Measurements from ENCODE around the gene SELL. TPM values are rescaled to one million over a fixed set of nuclear protein-coding genes. Genes with fewer than 3 reads are reported as not detected.
"Not testable (repeated sequence)": the region's sequence is repeated elsewhere in the genome, so short reads cannot be mapped to it uniquely, and the experiment has no call there.

SELL gene
- total RNA-seq, 1 experiment from 2014 or later = 6.2 TPM

DNA sequence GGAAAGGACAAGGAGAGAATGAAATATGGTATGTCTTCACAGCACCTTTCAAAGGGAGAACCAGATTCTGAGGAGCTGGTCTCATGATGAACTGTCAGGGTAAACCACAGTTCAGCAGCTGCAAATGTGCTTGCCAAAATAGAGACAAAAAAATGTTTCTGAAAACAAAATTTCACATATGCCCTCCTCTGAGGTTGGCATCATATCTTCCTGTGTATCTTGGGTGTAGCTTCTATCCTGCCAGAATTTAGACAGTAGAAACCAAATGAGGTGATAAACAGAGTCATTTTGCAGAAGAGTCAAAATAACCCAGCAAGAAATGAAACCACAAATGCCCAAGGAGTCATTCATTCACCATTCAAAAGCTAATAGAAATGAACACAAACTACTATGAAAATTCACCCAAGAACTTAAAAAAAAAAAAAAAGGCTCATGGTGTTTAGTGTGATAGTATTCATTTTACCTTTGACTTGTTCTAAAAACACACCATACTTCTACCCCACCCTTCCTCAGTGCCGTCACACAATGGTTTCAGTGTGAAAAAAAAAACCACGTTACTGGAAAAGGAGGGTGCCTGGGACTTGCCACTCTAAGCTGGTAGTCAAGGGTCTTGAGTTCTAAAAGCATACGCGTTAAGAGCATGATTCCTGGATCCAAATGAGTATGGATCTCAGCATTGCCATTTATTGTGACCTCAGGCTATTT is 18.5 kb downstream of the SELL start:
- CTCF ChIA-PET = interaction anchor here (0.8 to 1.0 kb wide), 2 partner anchors 11 to 25 kb away, joined by 3 to 4 read pairs; no protein-coding TSS in a partner anchor
- H3K4me3 Mint-ChIP-seq (ENCODE audit: low read depth, unreplicated experiment) = no peak overlapping the region
- H3K36me3 Mint-ChIP-seq (ENCODE audit: insufficient read depth, unreplicated experiment) = no peaks in the 10 kb centered on the region
- intact Hi-C loops (cut with micrococcal nuclease; ENCODE audit: unreplicated experiment) = loop anchor here (5.0 to 10.0 kb wide), 2 partner anchors 91 to 228 kb away; no protein-coding TSS in a partner anchor
- no peaks in the 10 kb centered on the region for H3K9me3 Mint-ChIP-seq (ENCODE audit: low read depth, unreplicated experiment)
- no TSS peak for BruUV-seq (replicated peaks)
- DNase-seq = no peak
- no peak overlapping the region for H3K27ac Mint-ChIP-seq (ENCODE audit: unreplicated experiment)
- H3K27me3 Mint-ChIP-seq (ENCODE audit: unreplicated experiment) = no peaks in the 10 kb centered on the region
- peaks cover 34% of the 10 kb centered on the region for H3K4me1 Mint-ChIP-seq (ENCODE audit: low read depth, unreplicated experiment)
- TF ChIP-seq, protein P1, sequence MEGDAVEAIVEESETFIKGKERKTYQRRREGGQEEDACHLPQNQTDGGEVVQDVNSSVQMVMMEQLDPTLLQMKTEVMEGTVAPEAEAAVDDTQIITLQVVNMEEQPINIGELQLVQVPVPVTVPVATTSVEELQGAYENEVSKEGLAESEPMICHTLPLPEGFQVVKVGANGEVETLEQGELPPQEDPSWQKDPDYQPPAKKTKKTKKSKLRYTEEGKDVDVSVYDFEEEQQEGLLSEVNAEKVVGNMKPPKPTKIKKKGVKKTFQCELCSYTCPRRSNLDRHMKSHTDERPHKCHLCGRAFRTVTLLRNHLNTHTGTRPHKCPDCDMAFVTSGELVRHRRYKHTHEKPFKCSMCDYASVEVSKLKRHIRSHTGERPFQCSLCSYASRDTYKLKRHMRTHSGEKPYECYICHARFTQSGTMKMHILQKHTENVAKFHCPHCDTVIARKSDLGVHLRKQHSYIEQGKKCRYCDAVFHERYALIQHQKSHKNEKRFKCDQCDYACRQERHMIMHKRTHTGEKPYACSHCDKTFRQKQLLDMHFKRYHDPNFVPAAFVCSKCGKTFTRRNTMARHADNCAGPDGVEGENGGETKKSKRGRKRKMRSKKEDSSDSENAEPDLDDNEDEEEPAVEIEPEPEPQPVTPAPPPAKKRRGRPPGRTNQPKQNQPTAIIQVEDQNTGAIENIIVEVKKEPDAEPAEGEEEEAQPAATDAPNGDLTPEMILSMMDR (IDR thresholded peaks at IDR 0.05; ENCODE audit: unreplicated experiment) = no peak

DNA sequence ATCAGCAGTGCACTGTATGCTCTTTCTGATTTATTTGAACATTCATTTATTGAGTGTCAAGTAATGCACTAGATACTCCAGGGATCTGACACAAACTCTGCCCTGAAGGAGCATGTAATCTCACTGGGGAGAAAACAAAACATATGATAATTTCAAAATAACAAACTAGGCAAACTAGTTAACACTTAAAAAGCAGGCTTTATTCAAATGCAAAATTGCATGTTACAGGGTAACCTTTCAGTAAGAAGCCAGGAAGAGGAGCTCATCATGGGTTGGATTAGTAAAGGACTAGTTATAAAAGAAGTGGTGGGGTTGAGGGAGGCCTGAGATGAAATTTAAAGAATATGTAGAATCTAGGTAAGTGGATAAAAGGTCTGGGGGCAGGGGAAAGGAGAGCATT is 20.9 kb downstream of the SELL start:
- TF ChIP-seq, protein P1 (IDR thresholded peaks at IDR 0.05; ENCODE audit: unreplicated experiment) = no peak
- Mint-ChIP-seq H3K9me3 (ENCODE audit: low read depth, unreplicated experiment) (no peaks in the 10 kb centered on the region), H3K27ac (ENCODE audit: unreplicated experiment) (no peak overlapping the region), H3K27me3 (ENCODE audit: unreplicated experiment) (no peaks in the 10 kb centered on the region), H3K4me1 (ENCODE audit: low read depth, unreplicated experiment) (peaks cover 19% of the 10 kb centered on the region), H3K4me3 (ENCODE audit: low read depth, unreplicated experiment) (no peak overlapping the region), H3K36me3 (ENCODE audit: insufficient read depth, unreplicated experiment) (no peaks in the 10 kb centered on the region)
- no TSS peak for BruUV-seq (replicated peaks)
- intact Hi-C loops (cut with micrococcal nuclease; ENCODE audit: unreplicated experiment) = loop anchor here (5.0 to 10.0 kb wide), 2 partner anchors 88 to 226 kb away; no protein-coding TSS in a partner anchor
- DNase-seq = no peak
- CTCF ChIA-PET = interaction anchor here (0.6 to 1.1 kb wide), 2 partner anchors 9 to 10 kb away, joined by 3 read pairs; no protein-coding TSS in a partner anchor

DNA sequence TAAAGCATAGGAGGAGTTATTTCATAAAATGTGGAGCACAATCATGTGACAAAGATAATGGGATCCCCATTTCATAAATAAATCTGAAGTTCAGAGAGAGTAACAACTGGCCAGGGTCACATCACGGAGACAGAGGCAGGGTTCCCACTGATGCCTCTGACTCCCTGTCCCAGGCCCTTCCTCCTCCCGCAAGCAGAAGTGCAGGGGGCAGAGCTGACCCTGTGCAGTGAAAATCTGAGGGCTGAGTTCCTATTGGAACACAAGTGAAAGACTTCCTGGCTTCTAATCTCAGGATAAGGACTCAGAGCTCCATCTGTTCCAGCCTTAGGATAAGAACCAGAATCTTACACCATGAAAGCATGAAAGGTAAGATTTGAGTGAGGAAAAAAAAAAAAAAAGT is 22.0 kb downstream of the SELL start:
- TF ChIP-seq, protein P1 (IDR thresholded peaks at IDR 0.05; ENCODE audit: unreplicated experiment) = no peak
- Mint-ChIP-seq H3K9me3 (ENCODE audit: low read depth, unreplicated experiment) (no peaks in the 10 kb centered on the region), H3K36me3 (ENCODE audit: insufficient read depth, unreplicated experiment) (no peaks in the 10 kb centered on the region), H3K4me3 (ENCODE audit: low read depth, unreplicated experiment) (no peak overlapping the region), H3K4me1 (ENCODE audit: low read depth, unreplicated experiment) (peaks cover 8% of the 10 kb centered on the region), H3K27me3 (ENCODE audit: unreplicated experiment) (no peaks in the 10 kb centered on the region), H3K27ac (ENCODE audit: unreplicated experiment) (no peak overlapping the region)
- no peak for DNase-seq
- BruUV-seq (replicated peaks) = no TSS peak
- intact Hi-C loops (cut with micrococcal nuclease; ENCODE audit: unreplicated experiment) = no loop called here
- CTCF ChIA-PET = interaction anchor here (0.7 to 1.1 kb wide), 3 partner anchors 8 to 87 kb away, joined by 3 to 5 read pairs (median 3); no protein-coding TSS in a partner anchor

DNA sequence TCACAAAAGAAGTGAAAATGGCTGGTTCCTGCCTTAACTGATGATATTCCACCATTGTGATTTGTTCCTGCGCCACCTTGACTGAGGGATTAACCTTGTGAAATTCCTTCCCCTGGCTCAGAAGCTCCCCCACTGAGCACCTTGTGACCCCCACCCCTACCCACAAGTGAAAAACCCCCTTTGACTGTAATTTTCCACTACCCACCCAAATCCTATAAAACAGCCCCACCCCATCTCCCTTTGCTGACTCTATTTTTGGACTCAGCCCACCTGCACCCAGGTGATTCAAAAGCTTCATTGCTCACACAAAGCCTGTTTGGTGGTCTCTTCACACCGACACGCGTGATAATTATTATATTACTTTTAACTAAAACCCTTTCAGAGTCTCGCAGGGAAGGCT is 23.0 kb downstream of the SELL start:
- CTCF ChIA-PET; BruUV-seq (replicated peaks): not testable (repeated sequence)

DNA sequence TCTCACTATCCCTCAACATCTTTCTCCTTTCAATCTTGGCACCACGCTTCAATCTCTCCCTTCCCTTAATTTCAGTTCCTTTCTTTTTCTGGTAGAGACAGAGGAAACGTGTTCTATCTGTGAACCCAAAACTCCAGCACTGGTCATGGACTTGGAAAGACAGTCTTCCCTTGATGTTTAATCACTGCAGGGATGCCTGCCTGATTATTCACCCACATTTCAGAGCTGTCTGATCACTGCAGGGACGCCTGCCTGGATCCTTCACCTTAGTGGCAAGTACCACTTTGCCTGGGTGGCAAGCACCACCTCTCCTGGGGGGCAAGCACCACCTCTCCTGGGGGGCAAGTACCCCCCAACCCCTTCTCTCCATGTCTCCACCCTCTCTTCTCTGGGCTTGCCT is 27.8 kb downstream of the SELL start:
- H3K27ac Mint-ChIP-seq (ENCODE audit: unreplicated experiment) = no peak overlapping the region
- no peaks in the 10 kb centered on the region for H3K36me3 Mint-ChIP-seq (ENCODE audit: insufficient read depth, unreplicated experiment)
- no peaks in the 10 kb centered on the region for H3K9me3 Mint-ChIP-seq (ENCODE audit: low read depth, unreplicated experiment)
- no peak overlapping the region for H3K4me3 Mint-ChIP-seq (ENCODE audit: low read depth, unreplicated experiment)
- intact Hi-C loops (cut with micrococcal nuclease; ENCODE audit: unreplicated experiment) = no loop called here
- TF ChIP-seq, protein P1 (IDR thresholded peaks at IDR 0.05; ENCODE audit: unreplicated experiment) = no peak
- no TSS peak for BruUV-seq (replicated peaks)
- DNase-seq = no peak
- H3K27me3 Mint-ChIP-seq (ENCODE audit: unreplicated experiment) = no peaks in the 10 kb centered on the region
- CTCF ChIA-PET = no interaction called here
- peaks cover 13% of the 10 kb centered on the region for H3K4me1 Mint-ChIP-seq (ENCODE audit: low read depth, unreplicated experiment)

More for the DNA sequence above, 23.0 kb downstream of the SELL start:
- H3K4me1 Mint-ChIP-seq (ENCODE audit: low read depth, unreplicated experiment); intact Hi-C loops (cut with micrococcal nuclease; ENCODE audit: unreplicated experiment); DNase-seq; H3K4me3 Mint-ChIP-seq (ENCODE audit: low read depth, unreplicated experiment); H3K27me3 Mint-ChIP-seq (ENCODE audit: unreplicated experiment); H3K9me3 Mint-ChIP-seq (ENCODE audit: low read depth, unreplicated experiment); H3K27ac Mint-ChIP-seq (ENCODE audit: unreplicated experiment); H3K36me3 Mint-ChIP-seq (ENCODE audit: insufficient read depth, unreplicated experiment): not testable (repeated sequence)

DNA sequence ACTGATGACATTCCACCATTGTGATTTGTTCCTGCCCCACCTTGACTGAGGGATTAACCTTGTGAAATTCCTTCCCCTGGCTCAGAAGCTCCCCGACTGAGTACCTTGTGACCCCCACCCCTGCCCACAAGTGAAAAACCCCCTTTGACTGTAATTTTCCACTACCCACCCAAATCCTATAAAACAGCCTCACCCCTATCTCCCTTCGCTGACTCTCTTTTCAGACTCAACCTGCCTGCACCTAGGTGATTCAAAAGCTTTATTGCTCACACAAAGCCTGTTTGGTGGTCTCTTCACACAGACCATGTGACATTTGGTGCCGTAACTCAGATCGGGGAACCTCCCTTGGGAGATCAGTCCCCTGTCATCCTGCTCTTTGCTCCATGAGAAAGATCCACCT is 28.3 kb downstream of the SELL start:
- H3K27me3 Mint-ChIP-seq (ENCODE audit: unreplicated experiment); intact Hi-C loops (cut with micrococcal nuclease; ENCODE audit: unreplicated experiment); H3K36me3 Mint-ChIP-seq (ENCODE audit: insufficient read depth, unreplicated experiment); H3K9me3 Mint-ChIP-seq (ENCODE audit: low read depth, unreplicated experiment); CTCF ChIA-PET; DNase-seq; H3K4me3 Mint-ChIP-seq (ENCODE audit: low read depth, unreplicated experiment); H3K27ac Mint-ChIP-seq (ENCODE audit: unreplicated experiment); BruUV-seq (replicated peaks): not testable (repeated sequence)
- H3K4me1 Mint-ChIP-seq (ENCODE audit: low read depth, unreplicated experiment) = peaks cover 16% of the 10 kb centered on the region

Measured in Calu3 (cell line).